HG03196 (cell line): Measurements from ENCODE around the gene TUBGCP2.
"Not testable (repeated sequence)": the region's sequence is repeated elsewhere in the genome, so short reads cannot be mapped to it uniquely, and the experiment has no call there.

ENCODE experiments used
- ATAC-seq: cut with Tn5 transposase; IDR thresholded peaks from one replicate; pipeline ENCODE4 v1.9.1; 2021; ENCODE audit not compliant: unreplicated experiment

Gene TUBGCP2

GRCh38 chr10:133268532-133268931, 40.1 kb downstream of the TUBGCP2 start:
- no peak for ATAC-seq

- no peak for ATAC-seq
These were observed 40.8 kb downstream of the TUBGCP2 start for GRCh38 chr10:133267829-133268228.

GRCh38 chr10:133267293-133267692, 41.4 kb downstream of the TUBGCP2 start:
- ATAC-seq: no peak

GRCh38 chr10:133266056-133266795, 42.4 kb downstream of the TUBGCP2 start:
- no peak for ATAC-seq

GRCh38 chr10:133265052-133265451, 43.6 kb downstream of the TUBGCP2 start:
- not testable (repeated sequence) for ATAC-seq

- ATAC-seq: no peak
These were observed 44.2 kb downstream of the TUBGCP2 start for GRCh38 chr10:133264461-133264860.

GRCh38 chr10:133263674-133264073, 45.0 kb downstream of the TUBGCP2 start:
- no peak for ATAC-seq

- ATAC-seq: no peak
These were observed 46.0 kb downstream of the TUBGCP2 start for GRCh38 chr10:133262696-133263095.

- peak; percentile 36 for ATAC-seq
These were observed 46.8 kb downstream of the TUBGCP2 start for GRCh38 chr10:133261726-133262325.

- peak; percentile 43 for ATAC-seq
These were observed 47.6 kb downstream of the TUBGCP2 start for GRCh38 chr10:133260895-133261725.

GRCh38 chr10:133259602-133259989, 49.1 kb downstream of the TUBGCP2 start:
- no peak for ATAC-seq

- no peak for ATAC-seq
These were observed 49.7 kb downstream of the TUBGCP2 start for GRCh38 chr10:133258818-133259601.

GRCh38 chr10:133258066-133258817, 50.4 kb downstream of the TUBGCP2 start:
- no peak for ATAC-seq

GRCh38 chr10:133257489-133258065, 51.1 kb downstream of the TUBGCP2 start:
- ATAC-seq: no peak

GRCh38 chr10:133255323-133255722, 53.3 kb downstream of the TUBGCP2 start:
- ATAC-seq: no peak

GRCh38 chr10:133254421-133255120, 54.1 kb downstream of the TUBGCP2 start:
- no peak for ATAC-seq

- ATAC-seq: no peak
These were observed 55.2 kb downstream of the TUBGCP2 start for GRCh38 chr10:133253361-133253955.

- ATAC-seq: no peak
These were observed 56.5 kb downstream of the TUBGCP2 start for GRCh38 chr10:133252223-133252552.
